HUES48 (cell line): ENCODE data around the gene ITPK1.

ENCODE experiments used
- H3K27ac ChIP-seq: one replicate; pipeline ENCODE4 v1.7.0; 2013; ENCODE audit warnings: low read depth, low read length, inconsistent platforms
- H3K27me3 ChIP-seq: 2 replicates; pipeline ENCODE4 v1.6.1; 2013; ENCODE audit warnings: mild to moderate bottlenecking, low read length; ENCODE audit not compliant: control insufficient read depth, insufficient read depth
- H3K36me3 ChIP-seq: 2 replicates; pipeline ENCODE4 v1.6.1; 2013; ENCODE audit warnings: low read length; ENCODE audit not compliant: control insufficient read depth, insufficient read depth
- H3K4me1 ChIP-seq: 2 replicates; pipeline ENCODE4 v1.6.1; 2013; ENCODE audit warnings: mild to moderate bottlenecking, low read length; ENCODE audit not compliant: control insufficient read depth, insufficient read depth
- H3K4me3 ChIP-seq: 2 replicates; pipeline ENCODE4 v1.5.1; 2013; ENCODE audit warnings: mild to moderate bottlenecking, low read depth, low read length
- H3K9ac ChIP-seq: 2 replicates; pipeline ENCODE4 v1.6.1; 2013; ENCODE audit warnings: mild to moderate bottlenecking, low read depth, low read length, moderate library complexity
- H3K9me3 ChIP-seq: 2 replicates; pipeline ENCODE4 v1.6.1; 2013; ENCODE audit warnings: low read length; ENCODE audit not compliant: control insufficient read depth, insufficient read depth

The ITPK1 gene

GRCh38 chr14:92922883-92923743, 192.6 kb downstream of the ITPK1 start, which contains the start of gene CHGA:
CHGA (plus strand) TSS chr14:92923150; CDS start chr14:92923360, 210 bp downstream.
- H3K4me3 ChIP-seq = peak within 1 kb of the TSS; percentile 69
- H3K9me3 ChIP-seq = no peaks in the 10 kb centered on the region
- no peak within 1 kb of the TSS for H3K27ac ChIP-seq
- H3K36me3 ChIP-seq = no peaks in the 10 kb centered on the region
- H3K4me1 ChIP-seq = peaks cover 8% of the 10 kb centered on the region; the same call in 1 of the 2 replicates
- H3K9ac ChIP-seq = no peak within 1 kb of the TSS
- peaks cover 11% of the 10 kb centered on the region for H3K27me3 ChIP-seq

GRCh38 chr14:92922155-92922735, 193.5 kb downstream of the ITPK1 start:
- no peaks in the 10 kb centered on the region for H3K9me3 ChIP-seq
- peaks cover 8% of the 10 kb centered on the region; the same call in 1 of the 2 replicates for H3K4me1 ChIP-seq
- H3K27ac ChIP-seq = no peak overlapping the region
- H3K9ac ChIP-seq = no peak overlapping the region
- peak overlapping the region; percentile 69 for H3K4me3 ChIP-seq
- H3K36me3 ChIP-seq = no peaks in the 10 kb centered on the region
- H3K27me3 ChIP-seq = peaks cover 11% of the 10 kb centered on the region

GRCh38 chr14:92920001-92920400, 195.7 kb downstream of the ITPK1 start:
- Histone ChIP-seq H3K4me1 (peaks cover 8% of the 10 kb centered on the region; the same call in 1 of the 2 replicates), H3K9ac (no peak overlapping the region), H3K27ac (no peak overlapping the region)

GRCh38 chr14:92917956-92918355, 197.8 kb downstream of the ITPK1 start:
- no peak overlapping the region for H3K4me3 ChIP-seq
- H3K27ac ChIP-seq = no peak overlapping the region
- no peaks in the 10 kb centered on the region for H3K4me1 ChIP-seq

More at GRCh38 chr14:92920001-92920400, 195.7 kb downstream of the ITPK1 start:
- Histone ChIP-seq H3K4me3 (no peak overlapping the region), H3K36me3 (no peaks in the 10 kb centered on the region), H3K27me3 (peaks cover 18% of the 10 kb centered on the region), H3K9me3 (no peaks in the 10 kb centered on the region)

GRCh38 chr14:92917041-92917940, 198.4 kb downstream of the ITPK1 start:
- Histone ChIP-seq H3K36me3 (no peaks in the 10 kb centered on the region), H3K4me3 (no peak overlapping the region), H3K27me3 (peaks cover 17% of the 10 kb centered on the region), H3K9me3 (0 out of 2 replicates have a peak, but pooled peaks cover 5% of the 10 kb centered on the region), H3K27ac (no peak overlapping the region), H3K9ac (no peak overlapping the region), H3K4me1 (no peaks in the 10 kb centered on the region)

More at GRCh38 chr14:92917956-92918355, 197.8 kb downstream of the ITPK1 start:
- Histone ChIP-seq H3K9me3 (0 out of 2 replicates have a peak, but pooled peaks cover under 1% of the 10 kb centered on the region), H3K36me3 (no peaks in the 10 kb centered on the region), H3K27me3 (peaks cover 20% of the 10 kb centered on the region), H3K9ac (no peak overlapping the region)

GRCh38 chr14:92916201-92916600, 199.5 kb downstream of the ITPK1 start:
- peaks cover 9% of the 10 kb centered on the region; the same call in 1 of the 2 replicates for H3K27me3 ChIP-seq
- H3K36me3 ChIP-seq = no peaks in the 10 kb centered on the region
- H3K4me1 ChIP-seq = no peaks in the 10 kb centered on the region
- 0 out of 2 replicates have a peak, but pooled peaks cover 5% of the 10 kb centered on the region for H3K9me3 ChIP-seq
- no peak overlapping the region for H3K4me3 ChIP-seq
- H3K27ac ChIP-seq = no peak overlapping the region
- H3K9ac ChIP-seq = no peak overlapping the region

GRCh38 chr14:92914087-92914656, 201.6 kb downstream of the ITPK1 start:
- Histone ChIP-seq H3K27ac (no peak overlapping the region), H3K9ac (no peak overlapping the region), H3K27me3 (peaks cover 9% of the 10 kb centered on the region; the same call in 1 of the 2 replicates), H3K4me1 (no peaks in the 10 kb centered on the region), H3K4me3 (no peak overlapping the region), H3K36me3 (no peaks in the 10 kb centered on the region), H3K9me3 (0 out of 2 replicates have a peak, but pooled peaks cover 5% of the 10 kb centered on the region)

GRCh38 chr14:92907316-92907911, 208.3 kb downstream of the ITPK1 start:
- no peaks in the 10 kb centered on the region for H3K36me3 ChIP-seq
- H3K9ac ChIP-seq = no peak overlapping the region
- no peak overlapping the region for H3K27ac ChIP-seq
- no peaks in the 10 kb centered on the region for H3K9me3 ChIP-seq
- H3K4me1 ChIP-seq = no peaks in the 10 kb centered on the region
- H3K4me3 ChIP-seq = no peak overlapping the region
- H3K27me3 ChIP-seq = peaks cover 2% of the 10 kb centered on the region; the same call in 1 of the 2 replicates

- peaks cover 7% of the 10 kb centered on the region; the same call in 1 of the 2 replicates for H3K27me3 ChIP-seq
- H3K9ac ChIP-seq = no peak overlapping the region
- H3K36me3 ChIP-seq = no peaks in the 10 kb centered on the region
- no peaks in the 10 kb centered on the region for H3K4me1 ChIP-seq
- H3K9me3 ChIP-seq = no peaks in the 10 kb centered on the region
- no peak overlapping the region for H3K27ac ChIP-seq
- no peak overlapping the region for H3K4me3 ChIP-seq
These were observed 208.9 kb downstream of the ITPK1 start for GRCh38 chr14:92906823-92907222.

- Histone ChIP-seq H3K27me3 (peaks cover 7% of the 10 kb centered on the region; the same call in 1 of the 2 replicates), H3K36me3 (no peaks in the 10 kb centered on the region), H3K9me3 (no peaks in the 10 kb centered on the region), H3K9ac (no peak overlapping the region), H3K27ac (no peak overlapping the region), H3K4me3 (no peak overlapping the region), H3K4me1 (no peaks in the 10 kb centered on the region)
These were observed 209.3 kb downstream of the ITPK1 start for GRCh38 chr14:92906420-92906819.
